HG03457 (cell line): ENCODE measurements around the gene MRLN.
"Not testable (repeated sequence)": the region's sequence is repeated elsewhere in the genome, so short reads cannot be mapped to it uniquely, and the experiment has no call there.

Experiments used
- ATAC-seq: cut with Tn5 transposase; IDR thresholded peaks from one replicate; pipeline ENCODE4 v1.9.1; 2021; ENCODE audit warnings: moderate number of reproducible peaks; ENCODE audit not compliant: unreplicated experiment

MRLN gene

DNA sequence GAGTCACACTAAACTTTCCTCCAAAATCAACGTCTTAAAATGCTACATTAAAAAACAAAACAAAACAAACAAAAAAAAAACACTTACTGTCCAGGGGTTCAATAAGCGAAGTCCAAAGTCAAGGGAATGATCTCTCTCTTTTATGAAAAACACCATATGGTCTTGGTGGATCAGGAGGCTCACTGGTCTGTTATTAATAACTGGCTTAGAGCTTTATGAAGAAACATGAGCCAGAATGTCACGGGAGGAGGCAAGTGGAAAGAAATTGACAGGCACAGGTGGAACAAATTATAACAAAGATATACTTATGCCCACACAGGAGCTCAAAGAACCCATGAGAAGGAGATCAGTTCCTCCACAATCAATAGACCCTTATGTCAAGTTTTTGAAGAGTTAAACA, at the start of gene MRLN:
TSS of gene MRLN (minus strand) at position 189 of the 400 bp plus-strand sequence.
- ATAC-seq = no peak

DNA sequence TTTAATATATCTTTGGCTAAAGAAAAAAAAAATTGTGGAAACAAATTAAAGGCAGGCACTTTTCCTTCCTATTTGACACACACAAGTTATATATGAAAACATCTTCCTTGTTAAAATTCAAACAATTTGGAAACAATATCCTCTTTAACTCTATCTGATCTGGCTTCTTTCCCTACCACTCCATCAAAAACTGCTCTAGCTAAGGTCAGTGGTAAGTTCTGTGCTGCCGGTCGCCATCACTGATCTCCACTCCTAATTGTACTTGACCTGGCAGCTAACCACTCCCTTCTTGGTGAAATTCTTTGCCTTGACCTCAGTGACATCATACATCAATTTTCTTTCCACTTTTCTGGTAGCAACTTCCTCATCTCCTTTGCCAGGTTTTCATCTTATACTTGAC, 47.9 kb upstream of the MRLN start:
- no peak for ATAC-seq

DNA sequence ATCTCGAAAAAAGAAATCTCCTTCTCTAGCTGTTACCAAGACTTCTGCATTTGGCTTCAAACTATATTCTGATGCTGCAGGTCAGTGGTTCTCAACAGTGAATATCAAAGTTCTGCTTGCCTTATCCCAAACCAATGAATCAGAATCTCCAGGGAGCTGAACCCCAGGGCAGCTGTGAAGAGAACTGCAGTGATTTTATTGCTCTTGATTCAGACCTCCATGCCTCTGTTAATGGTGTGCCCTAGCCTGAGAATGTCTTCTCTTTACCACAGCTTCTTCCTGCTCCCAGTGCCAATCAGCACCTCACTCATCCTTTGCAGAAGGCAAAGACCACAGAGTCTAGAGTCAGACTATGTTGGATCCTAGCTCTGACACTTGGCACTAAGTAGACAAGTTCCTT, 46.2 kb upstream of the MRLN start:
- no peak for ATAC-seq

DNA sequence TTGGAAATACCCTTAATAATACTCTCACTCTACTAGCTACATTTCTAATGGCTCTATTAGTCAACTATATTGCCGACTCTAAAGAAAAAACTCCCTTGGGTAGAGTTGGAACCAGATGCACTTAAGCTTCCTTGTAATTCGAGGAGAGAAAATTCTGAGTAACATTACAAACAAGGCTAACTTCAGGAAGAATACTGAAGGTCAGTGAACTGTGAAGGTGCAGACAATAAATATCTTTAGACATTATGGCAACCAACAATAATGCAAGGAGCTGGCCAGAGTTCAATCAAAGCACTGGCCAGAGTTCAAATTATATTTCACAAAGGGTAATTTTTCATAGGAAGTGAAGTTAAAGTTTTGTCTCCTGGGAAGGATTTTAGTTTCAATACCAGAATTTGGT, 40.7 kb upstream of the MRLN start:
- ATAC-seq = no peak

DNA sequence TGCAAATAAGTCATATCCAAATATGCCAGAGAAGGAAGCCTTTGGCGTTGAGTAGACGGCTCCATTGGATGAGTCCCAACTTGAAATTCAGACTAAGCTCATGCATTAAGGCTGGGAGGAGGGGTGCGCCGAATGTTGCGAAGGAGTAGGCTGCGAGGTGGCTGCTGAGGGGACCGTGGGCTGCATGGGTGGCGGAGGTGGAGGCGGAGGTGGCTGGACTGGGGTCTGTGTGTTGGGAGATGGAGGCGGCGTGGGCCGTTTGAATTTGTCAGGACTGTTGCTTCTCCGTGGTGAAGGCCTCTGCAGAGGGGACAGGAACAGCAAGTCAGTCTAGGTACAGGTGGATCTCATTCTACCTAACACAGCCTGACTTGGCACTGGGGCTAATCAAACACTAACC, 39.6 kb upstream of the MRLN start:
- ATAC-seq = no peak

DNA sequence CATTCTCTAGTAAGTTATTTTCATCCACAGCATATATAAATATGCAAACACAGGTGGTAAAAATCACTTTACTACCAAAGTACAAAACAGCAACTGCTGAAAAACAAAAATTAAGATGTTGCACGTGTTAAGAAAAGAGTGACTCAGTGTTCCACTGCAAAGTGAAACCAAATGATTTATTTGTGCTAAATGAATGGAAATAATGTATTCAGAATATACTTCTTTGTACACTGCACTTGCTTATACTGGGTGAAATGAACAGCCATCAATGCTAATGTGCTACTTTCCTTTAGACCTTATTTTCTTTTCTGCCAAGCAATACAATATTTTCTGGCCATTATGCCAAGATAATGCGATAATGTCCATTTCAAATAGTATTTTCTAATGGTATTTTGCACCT, 38.3 kb upstream of the MRLN start:
- ATAC-seq = no peak

DNA sequence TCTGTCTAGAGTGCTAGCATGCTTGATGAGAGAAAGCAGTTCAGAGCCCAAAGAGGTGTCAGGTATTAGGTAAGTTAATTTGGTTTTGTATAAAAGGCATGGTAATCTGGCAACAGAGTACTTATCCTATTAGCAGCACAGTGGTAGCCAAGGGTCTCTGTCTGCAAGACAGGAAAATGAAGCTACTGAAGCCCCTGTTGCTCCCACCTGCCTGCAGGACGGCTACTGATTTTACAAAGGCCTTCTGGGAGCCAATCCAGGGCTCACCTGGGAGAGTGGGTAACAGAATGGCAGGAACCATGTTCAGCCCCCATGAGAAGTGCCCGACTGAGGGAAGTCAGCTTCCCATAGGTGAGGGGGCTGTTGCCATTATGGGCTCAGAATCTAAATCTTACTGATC, 36.8 kb upstream of the MRLN start:
- not testable (repeated sequence) for ATAC-seq

DNA sequence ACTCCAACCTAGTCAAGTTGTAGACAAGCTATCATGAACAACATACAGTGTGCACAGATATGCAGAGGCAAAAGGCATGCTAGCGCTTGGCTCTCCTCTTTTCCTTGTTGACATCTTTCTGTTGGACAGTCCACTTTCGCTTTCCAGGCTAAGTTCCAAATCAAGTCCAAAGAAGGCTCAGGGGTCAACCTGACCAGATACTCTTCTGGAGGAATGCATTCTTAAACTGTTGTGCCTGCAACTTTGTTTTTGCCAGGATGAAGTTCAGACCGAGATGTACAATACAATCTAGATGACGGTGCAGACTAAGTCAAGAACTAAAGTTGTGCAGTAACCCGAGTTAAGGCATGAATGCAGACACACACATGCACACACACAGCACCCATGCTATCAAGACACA, 35.7 kb upstream of the MRLN start:
- not testable (repeated sequence) for ATAC-seq

DNA sequence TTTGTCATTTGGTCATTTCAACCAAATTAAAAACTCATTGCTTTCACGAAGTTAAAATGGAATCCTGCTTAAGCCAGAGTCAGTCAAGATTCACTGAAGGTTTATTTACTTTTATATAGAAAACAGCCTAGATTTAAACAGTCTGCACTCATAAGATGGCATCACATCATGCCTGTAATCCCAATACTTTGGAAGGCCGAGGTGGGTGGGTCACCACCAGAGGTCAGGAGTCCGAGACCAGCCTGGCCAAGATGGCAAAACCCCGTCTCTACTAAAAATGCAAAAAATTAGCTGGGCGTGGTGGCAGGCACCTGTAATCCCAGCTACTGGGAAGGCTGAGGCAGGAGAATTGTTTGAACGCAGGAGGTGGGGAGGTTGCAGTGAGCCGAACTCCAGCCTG, 33.8 kb upstream of the MRLN start:
- ATAC-seq = not testable (repeated sequence)

DNA sequence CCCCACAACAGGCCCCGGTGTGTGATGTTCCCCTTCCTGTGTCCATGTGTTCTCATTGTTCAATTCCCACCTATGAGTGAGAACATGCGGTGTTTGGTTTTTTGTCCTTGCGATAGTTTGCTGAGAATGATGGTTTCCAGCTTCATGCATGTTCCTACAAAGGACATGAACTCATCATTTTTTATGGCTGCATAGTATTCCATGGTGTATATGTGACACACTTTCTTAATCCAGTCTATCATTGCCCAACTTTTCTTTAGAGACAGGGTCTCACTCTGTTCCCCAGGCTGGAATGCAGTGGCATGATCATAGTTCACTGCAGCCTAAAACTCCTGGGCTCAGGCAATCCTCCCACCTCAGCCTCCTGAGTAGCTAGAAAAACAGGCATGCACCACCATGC, 32.2 kb upstream of the MRLN start:
- not testable (repeated sequence) for ATAC-seq

DNA sequence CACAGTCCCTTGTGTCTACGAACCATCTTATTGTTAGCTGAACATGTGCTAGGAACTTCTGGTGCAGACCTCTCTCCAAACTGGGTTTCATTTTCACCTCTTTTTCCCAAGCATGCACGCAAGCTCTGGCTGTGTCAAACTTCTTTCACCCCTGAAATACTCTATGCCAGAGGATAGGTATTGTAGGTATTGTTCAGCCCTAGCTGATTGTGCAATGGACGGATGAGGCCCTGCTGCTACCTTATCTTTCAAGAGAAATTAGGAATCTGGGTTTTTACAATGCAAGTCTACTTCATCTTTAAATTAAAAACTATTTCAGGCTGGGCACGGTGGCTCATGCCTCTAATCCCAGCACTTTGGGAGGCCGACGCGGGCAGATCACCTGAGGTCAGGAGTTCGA, 28.3 kb upstream of the MRLN start:
- ATAC-seq = no peak

DNA sequence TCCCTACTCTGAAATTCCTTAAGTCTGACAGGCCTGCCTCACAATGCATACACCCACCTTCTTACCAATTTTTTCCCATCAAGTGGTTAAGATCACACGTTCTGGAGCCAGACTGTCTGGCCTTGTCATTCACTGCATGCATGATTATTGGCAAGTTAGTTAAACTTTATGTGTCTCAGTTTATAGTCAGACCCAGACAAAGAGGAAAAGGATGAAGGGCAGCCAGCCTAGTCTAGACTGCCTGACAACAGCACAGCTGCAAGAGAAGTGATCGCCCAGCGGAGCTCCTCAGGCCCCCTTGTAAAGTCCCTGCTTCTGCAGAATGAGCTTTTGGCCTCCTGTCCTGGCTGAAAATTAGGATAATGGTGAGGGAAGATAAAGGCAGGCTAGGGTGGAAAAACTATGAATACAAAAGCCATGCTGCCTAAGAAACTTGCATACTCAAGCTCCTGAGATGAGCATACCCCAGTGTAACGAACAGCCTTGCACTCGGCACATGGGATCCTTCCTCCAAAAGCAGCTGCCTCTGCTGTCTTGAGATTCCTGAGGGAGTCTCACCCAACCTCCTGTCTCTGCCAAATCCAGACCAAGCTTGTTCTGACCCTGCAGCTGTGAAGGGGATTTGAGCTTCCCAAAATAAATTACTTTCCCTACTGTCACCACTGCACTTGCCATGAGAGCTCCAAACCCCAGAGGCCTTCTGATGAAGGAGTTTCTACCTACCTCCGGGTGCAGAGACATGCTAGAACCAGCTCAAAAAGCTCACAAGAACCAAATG, 26.7 kb upstream of the MRLN start:
- ATAC-seq = no peak

DNA sequence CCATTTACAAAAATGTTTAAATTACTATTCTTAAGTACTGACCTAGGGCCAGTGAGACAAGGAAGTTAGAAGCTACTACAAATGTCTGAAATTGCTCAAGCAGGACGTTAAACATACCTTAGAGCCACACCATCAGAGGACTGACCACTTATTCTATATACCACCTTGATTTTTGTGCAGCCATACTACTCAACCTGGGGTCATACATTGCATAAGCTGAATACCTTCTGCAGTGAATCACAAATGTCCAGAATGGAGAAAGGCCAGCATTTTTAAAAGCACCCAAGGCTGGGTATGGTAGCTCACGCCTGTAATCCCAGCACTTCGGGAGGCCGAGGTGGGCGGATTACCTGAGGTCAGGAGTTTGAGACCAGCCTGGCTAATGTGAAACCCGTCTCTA, 21.2 kb upstream of the MRLN start:
- ATAC-seq = no peak

DNA sequence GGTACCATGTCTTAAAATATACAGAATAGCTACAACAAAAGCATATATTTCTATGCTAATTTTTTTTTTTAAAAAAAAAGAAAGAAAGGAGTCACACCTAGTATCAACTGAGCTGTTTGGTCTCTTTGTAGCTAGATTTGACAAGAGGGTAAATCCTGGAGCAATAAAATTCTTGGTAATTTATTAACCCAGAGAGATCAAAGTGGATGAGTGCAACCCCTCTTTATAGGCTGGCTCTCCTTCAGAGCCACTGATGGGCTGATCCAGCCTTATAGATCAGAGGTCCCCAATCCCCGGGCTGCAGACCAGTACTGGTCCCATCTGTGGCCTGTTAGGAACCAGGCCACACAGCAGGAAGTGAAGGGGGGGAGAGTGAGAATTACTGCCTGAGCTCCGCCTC, 19.8 kb upstream of the MRLN start:
- no peak for ATAC-seq

DNA sequence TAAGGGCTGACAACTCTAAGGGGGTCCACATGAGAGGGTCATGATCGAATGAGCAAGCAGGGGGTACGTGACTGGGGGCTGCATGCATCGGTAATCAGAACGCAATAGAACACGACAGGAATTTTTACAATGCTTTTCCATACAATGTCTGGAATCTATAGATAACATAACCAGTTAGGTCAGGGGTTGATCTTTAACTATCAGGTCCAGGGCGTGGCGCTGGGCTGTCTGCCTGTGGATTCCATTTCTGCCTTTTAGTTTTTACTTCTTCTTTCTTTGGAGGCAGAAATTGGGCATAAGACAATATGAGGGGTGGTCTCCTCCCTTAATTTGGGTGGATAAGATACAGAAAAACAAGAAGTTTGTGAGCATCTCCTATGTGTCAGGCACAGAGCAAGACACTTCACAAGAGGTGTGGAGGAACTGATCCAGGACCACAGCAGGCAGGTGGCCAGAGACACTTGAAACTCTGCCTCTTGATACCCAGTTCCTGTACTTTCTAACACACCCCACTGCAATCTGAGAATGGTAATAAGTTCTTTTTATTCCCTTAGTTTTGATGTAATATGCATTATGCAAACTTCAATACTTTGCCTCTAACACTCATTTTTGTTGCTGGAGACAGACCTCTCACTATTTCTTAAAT, 18.0 kb upstream of the MRLN start:
- ATAC-seq = no peak

DNA sequence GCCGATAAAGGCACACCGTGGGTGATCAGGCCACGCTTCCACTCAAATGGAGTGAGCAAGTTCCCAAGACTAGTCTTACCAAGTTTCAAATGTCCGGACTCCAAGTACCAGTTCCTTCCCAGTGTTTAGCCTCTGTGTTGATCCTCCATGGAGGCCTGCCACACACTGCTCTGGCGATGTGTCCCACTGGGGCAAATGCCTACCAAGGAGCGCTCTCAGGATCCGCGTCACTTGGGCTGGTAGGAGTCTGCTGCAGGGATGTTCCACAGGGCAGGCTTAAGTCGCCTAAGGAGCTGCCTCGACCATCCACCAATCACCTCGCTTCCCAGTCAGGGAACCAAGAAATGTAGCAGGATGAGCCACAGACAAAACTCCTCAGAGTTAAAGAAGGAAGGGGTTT, 17.4 kb upstream of the MRLN start:
- ATAC-seq = no peak

DNA sequence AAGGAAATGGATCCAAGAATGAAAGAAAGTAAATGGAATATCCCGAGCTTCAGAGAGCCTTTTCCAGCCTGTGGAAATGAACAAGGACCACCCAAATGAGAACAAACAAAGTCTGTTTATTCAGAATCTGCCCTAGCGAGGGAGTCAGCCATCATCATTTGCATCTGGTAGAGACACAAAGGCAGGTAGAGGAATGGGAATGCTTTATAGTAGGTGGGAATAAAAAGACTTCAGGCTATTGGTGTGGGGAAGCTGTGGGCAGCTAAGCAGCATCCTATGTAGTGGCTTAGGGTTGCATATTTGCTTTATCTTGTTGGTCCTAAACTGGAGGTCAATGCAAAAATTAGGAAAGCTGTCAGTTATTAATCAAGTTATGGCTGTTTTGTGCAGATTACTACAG, 9.2 kb upstream of the MRLN start:
- ATAC-seq = no peak

DNA sequence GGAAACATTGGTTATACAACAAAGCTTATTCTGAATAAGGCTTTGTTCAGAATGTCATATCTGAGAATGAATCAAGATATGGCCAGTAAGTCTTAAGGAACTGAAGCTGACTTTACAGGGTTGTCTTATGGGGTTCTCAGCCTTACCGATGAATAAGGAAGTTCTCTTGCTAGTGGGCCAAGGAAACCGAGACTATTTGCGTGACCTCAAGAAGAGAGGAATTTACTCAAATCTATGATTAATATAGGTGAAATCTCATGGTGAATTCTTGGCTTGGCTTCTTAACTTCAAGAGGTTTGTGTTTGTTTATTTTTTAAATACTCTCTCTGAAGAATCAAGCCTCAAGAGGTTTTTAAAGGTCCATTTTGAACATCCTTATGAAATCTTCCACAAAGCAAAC, 4.7 kb upstream of the MRLN start:
- ATAC-seq = no peak

DNA sequence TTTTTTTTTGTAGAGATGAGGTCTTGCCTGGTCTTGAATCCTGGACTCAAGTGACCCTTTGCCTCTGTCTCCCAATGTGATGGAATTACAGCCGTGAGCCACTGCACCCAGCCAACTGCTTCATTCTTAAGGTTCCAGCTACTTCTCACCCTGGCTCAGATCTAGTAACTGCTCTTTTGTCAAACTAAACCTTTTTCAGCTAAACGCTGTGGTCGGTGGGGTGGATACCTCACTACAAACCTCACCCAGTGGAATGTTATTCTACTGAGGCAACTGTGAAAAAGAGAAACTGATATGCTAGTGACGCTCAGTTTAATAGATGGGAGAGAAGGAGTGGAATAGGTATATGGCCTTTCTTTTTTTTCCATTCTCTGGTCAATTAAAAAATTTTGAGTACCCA, 1.7 kb upstream of the MRLN start:
- ATAC-seq = no peak

DNA sequence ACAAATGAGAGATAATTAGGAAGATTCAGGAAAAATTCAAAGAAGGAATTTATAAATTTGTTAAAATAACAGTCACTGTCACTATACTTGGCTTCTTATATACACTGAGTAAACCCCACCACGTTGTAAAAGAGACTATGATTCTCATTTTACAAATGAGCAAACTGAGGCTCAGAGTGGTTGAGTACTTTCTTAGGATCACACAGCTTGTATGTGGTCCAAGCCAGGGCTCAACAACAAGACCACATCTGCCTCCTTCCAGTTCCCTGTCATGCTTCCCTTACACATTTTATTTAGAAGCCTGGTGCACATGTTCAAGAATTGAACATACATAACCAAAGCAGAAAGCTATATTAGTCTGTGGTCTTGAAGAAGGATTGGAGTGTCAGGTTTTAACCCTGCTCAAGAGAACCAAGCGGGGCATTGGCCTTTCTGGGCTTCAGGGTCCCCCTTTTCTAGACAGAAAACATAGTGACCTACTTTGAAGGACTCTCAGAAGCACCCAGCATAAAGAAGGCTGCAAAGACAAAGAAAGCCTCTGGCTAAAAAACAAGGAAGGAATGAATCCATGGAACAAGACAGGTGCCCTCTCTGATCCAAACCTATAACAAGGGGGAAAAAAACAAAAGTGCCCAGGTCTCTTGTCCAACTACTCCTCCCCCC, 846 bp downstream of the MRLN start:
- ATAC-seq = no peak

DNA sequence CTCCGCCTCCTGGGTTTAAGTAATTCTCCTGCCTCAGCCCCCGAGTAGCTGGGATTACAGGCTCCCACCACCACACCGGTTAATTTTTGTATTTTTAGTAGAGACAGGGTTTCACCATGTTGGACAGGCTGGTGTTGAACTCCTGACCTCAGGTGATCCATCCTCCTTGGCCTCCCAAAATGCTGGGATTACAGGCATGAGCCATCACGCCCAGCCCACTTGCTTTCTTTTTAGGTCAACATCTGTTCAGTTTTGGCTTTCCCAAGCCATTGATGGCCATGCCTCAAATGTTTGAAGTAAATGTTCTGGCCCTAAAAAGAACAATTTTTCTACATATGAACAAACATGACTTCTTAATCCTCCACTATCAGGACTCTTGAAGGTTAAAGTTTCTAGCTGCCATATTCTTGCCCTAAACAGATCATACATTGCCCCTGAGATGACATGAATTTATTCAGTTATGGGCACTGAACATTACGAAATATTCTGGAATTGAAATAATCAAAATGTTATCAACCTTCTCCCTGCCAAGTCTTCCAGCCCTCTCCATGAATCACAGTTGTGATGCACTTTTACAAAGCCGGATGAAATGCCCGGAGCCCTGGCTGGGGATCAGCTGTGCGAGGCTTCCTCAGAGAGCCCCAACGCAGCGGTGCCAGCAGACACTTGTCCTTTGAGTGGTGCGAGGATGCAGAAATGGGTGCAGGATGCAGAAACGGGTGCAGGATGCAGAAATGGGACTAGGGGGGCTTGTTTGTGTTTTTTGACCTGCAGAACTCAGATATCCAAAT, 2.9 kb downstream of the MRLN start:
- ATAC-seq = no peak
